ENCODE data around the gene HSPBP1.

The HSPBP1 gene

GRCh38 chr19:55252760-55253663 is 26.9 kb downstream of the HSPBP1 start:
- no peak for DNase-seq

DNA sequence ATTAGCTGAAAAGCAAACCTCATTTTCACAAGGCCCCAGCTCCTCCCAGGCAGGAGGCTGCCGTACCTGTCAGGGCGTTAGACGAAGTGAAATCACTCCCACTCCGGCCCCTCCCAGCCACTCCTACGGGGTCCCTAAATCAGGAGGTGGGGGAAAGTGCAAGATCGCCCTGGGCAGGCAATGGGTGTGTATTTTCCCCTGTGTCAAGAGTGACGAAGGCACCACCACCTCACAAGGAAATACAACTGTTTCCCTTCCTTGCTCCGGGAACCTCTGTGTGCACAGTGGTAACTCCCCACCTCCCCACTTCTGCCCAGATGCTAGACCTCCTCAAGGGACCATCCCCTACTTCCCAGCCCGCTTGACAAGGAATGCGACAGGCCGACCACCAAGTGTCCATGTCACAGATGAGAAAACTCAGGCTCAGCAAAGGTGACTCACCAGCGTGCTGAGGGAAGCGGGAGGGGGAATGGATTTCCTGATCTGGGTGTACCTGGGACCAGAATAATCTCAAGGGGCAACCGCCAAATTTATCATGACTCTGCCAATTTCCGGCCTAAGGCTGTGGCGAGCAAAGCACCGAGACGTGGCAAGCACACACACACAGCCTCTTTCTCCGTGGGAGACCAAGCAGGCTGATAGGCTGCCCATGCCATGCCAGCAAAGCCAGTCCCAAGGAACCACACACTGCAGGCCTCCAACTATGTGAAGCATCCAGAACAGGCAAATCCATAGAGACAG is 28.4 kb downstream of the HSPBP1 start:
- DNase-seq, result no peak

- DNase-seq, result no peak
These were observed 29.5 kb downstream of the HSPBP1 start for GRCh38 chr19:55250262-55251036.

GRCh38 chr19:55249841-55250240 is 30.1 kb downstream of the HSPBP1 start:
- DNase-seq, result no peak

- no peak for DNase-seq
These were observed 31.2 kb downstream of the HSPBP1 start for GRCh38 chr19:55248704-55249103.

- DNase-seq, result no peak
These were observed 31.7 kb downstream of the HSPBP1 start for GRCh38 chr19:55248166-55248675.

DNA sequence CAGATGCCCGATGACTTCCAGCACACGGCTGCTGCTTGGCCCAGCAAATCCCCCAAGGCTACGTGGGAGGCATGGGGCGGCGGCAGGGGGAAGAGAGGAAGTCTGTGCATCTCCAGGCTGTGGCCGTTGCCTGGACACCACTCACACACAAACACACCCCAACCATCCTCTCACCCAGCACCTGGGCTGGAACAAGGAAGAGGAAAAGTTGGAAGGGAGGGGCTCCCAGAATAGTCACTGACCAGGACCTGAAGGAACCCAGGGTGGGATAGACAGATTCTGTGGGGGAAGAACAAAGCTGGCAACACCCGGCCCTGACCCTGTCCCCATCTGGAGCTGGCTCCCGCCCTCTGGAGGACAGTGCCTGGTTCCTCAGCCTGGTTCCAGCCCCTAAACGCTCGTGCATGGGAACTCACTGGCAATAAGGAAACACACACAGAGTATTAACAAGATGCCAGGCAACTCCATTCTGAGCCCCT is 32.2 kb downstream of the HSPBP1 start:
- no peak for DNase-seq

- DNase-seq, result no peak
These were observed 33.2 kb downstream of the HSPBP1 start for GRCh38 chr19:55246462-55247451.

GRCh38 chr19:55245236-55245904 is 34.5 kb downstream of the HSPBP1 start:
- no peak for DNase-seq

- DNase-seq, result no peak
These were observed 35.8 kb downstream of the HSPBP1 start for GRCh38 chr19:55244004-55244680.

GRCh38 chr19:55242517-55242916 is 37.4 kb downstream of the HSPBP1 start:
- no peak for DNase-seq

DNA sequence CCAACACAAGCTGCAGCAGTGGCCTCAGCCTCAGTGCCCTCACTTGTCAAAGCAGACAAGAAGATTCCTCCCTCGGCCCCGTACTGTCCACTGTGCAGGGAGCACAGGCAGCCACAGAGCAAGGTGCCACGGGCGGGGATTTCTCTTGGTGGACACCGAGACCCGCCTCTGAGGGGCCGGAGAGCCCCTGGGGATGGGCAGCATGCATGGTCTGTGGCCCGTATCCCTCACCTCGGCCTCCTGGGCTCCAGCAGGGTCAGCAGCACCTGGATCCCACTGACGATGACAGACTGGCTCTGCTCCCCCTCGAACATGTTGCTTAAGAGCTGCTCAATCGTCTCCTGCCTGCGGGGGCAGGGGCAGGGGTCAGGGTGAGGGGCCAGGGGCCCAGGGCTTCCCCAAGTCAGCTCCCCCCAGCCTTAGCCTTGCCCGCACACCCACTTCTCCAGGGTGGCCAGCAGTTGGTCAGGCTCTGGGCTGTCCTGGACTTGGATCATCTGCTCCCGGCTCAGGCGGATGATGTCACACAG is 37.9 kb downstream of the HSPBP1 start:
- no peak for DNase-seq

DNA sequence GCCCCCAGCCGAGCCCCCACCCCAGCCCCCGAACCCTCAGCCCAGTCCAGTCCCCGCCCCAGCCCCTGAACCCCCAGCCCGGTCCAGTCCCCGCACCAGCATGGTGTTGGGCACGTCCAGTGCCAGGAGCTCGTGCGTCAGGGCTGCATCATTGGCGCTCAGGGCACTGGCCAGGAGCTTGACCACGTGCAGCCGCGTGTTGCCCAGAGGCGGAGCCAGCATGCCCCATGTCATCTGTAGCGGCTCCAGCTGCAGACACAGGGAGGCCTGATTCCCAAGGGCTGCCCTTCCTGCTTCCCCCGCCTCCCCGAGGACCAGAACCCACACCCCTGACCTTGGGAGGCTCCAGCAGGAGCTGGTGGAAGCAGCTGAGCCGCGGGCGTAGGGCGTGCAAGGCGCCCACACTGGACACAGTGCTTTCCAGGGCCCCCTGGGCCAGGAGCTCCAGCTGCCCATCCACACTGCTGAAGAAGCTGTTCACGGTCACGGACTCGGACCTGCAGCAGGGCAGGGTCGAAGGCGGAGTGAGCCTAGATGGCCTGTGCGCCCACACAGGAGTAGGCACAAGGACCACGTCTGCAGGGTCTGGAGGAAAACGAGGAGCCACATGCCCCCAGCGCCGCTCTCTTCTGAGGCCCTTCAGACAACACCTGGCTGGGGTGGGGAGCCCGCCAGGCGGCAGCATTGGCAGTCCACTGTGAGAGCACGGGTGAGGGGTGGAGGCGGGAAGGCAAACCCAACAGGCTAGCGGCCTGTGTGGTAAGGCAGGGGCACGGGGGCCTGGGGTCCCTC is 38.6 kb downstream of the HSPBP1 start:
- no peak for DNase-seq

- no peak for DNase-seq
These were observed 39.2 kb downstream of the HSPBP1 start for GRCh38 chr19:55240713-55241020.

GRCh38 chr19:55239004-55239403 is 40.9 kb downstream of the HSPBP1 start:
- DNase-seq, result no peak

- no peak for DNase-seq
These were observed 41.9 kb downstream of the HSPBP1 start for GRCh38 chr19:55238030-55238429.

- no peak for DNase-seq
These were observed 46.9 kb downstream of the HSPBP1 start for GRCh38 chr19:55232986-55233385.

DNA sequence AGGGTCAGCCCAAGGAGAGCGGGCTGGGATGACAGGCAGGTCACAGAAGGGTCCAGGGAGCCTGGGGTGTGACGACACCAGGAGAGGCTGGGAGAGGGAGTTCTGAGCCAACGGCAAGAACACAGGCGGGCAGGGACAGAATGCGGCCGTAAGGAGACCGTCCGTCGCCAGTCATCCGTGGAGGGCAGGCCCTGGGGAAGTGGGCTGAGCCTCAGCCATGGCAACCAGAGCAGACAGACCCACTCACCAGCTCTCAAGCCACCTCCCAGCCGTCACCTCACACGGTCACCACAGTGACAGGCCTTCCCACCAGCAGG is 47.7 kb downstream of the HSPBP1 start:
- no peak for DNase-seq

- DNase-seq, result no peak
These were observed 48.3 kb downstream of the HSPBP1 start for GRCh38 chr19:55231391-55232285.
